Measurements from ENCODE around the gene PSMD6. TPM values are rescaled to one million over a fixed set of nuclear protein-coding genes. Genes with fewer than 3 reads are reported as not detected.

Gene PSMD6
- total RNA-seq, 2 donors from 2014 or later = 99.7 to 109 TPM

DNA sequence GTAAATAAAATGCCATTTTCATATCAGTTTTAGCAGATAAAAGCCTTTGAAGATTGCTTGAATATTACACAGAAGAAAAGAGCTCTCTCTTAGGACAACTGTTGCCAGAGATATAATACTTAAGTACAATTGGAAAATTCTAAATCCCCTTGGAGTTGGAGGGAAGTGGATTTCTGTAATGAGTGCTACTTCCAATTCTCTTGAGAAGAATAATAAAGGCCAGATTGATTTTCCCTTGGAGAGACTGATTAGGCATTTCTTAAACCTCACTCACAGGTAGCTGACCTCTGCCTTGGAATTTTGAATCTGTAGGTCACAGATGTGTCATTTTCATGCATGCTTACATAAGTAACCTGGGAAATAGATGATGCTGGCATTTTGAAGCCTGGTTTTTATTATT is 29.8 kb upstream of the PSMD6 start:
- Mint-ChIP-seq H3K27me3 (ENCODE audit: insufficient read depth) (no peaks in the 10 kb centered on the region), H3K36me3 (ENCODE audit: low read depth) (no peaks in the 10 kb centered on the region), H3K4me1 (peaks cover 62% of the 10 kb centered on the region), H3K9me3 (no peaks in the 10 kb centered on the region), H3K4me3 (no peak overlapping the region), H3K27ac (no peak overlapping the region)
- Histone ChIP-seq H3K27me3 (ENCODE audit: control insufficient read depth, insufficient read depth, low read length, poor library complexity, severe bottlenecking) (no peaks in the 10 kb centered on the region), H3K4me3 (ENCODE audit: low read length) (no peak overlapping the region), H3K9ac (ENCODE audit: extremely low read depth, low read length, poor library complexity, severe bottlenecking) (no peak overlapping the region), H3K4me1 (ENCODE audit: control insufficient read depth, insufficient read depth, low read length) (peaks cover 5% of the 10 kb centered on the region), H3K9me3 (ENCODE audit: control insufficient read depth, low read length) (no peaks in the 10 kb centered on the region), H3K27ac (ENCODE audit: low read depth, low read length) (no peak overlapping the region), H3K36me3 (ENCODE audit: control insufficient read depth, insufficient read depth, low read length) (no peaks in the 10 kb centered on the region)
- no peak for DNase-seq
- TF ChIP-seq, protein P1, sequence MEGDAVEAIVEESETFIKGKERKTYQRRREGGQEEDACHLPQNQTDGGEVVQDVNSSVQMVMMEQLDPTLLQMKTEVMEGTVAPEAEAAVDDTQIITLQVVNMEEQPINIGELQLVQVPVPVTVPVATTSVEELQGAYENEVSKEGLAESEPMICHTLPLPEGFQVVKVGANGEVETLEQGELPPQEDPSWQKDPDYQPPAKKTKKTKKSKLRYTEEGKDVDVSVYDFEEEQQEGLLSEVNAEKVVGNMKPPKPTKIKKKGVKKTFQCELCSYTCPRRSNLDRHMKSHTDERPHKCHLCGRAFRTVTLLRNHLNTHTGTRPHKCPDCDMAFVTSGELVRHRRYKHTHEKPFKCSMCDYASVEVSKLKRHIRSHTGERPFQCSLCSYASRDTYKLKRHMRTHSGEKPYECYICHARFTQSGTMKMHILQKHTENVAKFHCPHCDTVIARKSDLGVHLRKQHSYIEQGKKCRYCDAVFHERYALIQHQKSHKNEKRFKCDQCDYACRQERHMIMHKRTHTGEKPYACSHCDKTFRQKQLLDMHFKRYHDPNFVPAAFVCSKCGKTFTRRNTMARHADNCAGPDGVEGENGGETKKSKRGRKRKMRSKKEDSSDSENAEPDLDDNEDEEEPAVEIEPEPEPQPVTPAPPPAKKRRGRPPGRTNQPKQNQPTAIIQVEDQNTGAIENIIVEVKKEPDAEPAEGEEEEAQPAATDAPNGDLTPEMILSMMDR (conservative IDR thresholded peaks at IDR 0.05) = no peak

DNA sequence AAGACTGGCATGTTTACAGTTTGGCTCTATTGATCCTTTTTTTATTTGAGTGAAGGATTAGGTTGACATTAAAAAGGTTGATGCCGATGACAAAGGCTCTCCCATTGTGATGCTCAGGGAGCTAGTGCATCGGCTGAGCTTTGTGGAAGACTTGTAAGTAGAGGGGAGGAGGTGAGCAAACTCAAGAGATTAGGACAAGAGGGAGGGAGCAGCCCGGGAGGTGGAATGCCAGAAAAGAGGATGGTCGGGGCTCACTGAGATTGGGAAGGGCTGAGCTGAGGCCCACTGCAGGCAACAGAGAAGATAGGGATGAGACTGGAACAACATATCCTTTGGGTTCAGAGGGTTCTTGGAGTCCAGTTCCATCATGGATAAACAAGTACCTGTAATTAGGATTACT is 26.5 kb upstream of the PSMD6 start:
- Mint-ChIP-seq H3K9me3 (no peaks in the 10 kb centered on the region), H3K36me3 (ENCODE audit: low read depth) (peaks cover 2% of the 10 kb centered on the region), H3K27me3 (ENCODE audit: insufficient read depth) (peaks cover 3% of the 10 kb centered on the region), H3K4me1 (peaks cover 56% of the 10 kb centered on the region), H3K4me3 (no peak overlapping the region), H3K27ac (peak overlapping the region; percentile 70)
- no peaks in the 10 kb centered on the region for H3K9me3 ChIP-seq (ENCODE audit: control insufficient read depth, low read length)
- no peak overlapping the region for H3K4me3 ChIP-seq (ENCODE audit: low read length)
- H3K4me1 ChIP-seq (ENCODE audit: control insufficient read depth, insufficient read depth, low read length) = peaks cover 9% of the 10 kb centered on the region
- no peaks in the 10 kb centered on the region for H3K27me3 ChIP-seq (ENCODE audit: control insufficient read depth, insufficient read depth, low read length, poor library complexity, severe bottlenecking)
- H3K9ac ChIP-seq (ENCODE audit: extremely low read depth, low read length, poor library complexity, severe bottlenecking) = no peak overlapping the region
- peak; percentile 86 for DNase-seq
- H3K36me3 ChIP-seq (ENCODE audit: control insufficient read depth, insufficient read depth, low read length) = no peaks in the 10 kb centered on the region
- WGBS, 2 experiments (ENCODE audit: insufficient coverage in 1 of 2, insufficient read length in 1 of 2) = 5 to 32% methylated on average over 3 to 4 of the region's 4 CpGs
- no peak overlapping the region for H3K27ac ChIP-seq (ENCODE audit: low read depth, low read length)
- TF ChIP-seq, protein P1 (conservative IDR thresholded peaks at IDR 0.05) = no peak

DNA sequence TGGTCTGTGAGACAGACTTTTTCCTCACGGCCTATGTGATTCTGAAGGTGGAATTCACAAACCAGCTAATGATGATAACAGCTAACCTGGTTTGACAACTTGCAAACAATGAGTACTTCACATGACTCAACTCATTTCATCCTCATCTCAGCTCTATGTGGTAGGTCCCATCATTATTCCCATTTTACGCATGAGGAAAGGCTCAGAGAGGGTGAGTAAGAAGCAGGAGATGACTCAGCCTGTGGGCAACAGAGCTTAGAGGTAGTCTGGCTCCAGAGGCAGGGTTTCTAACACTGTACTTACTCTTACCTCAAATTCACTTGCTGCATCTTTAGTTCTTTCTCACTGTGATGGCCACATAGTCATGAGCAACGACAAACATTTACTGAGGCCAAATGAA is 25.8 kb upstream of the PSMD6 start:
- H3K4me3 ChIP-seq (ENCODE audit: low read length) = no peak overlapping the region
- 64 to 65% methylated on average over 2 to 3 of the region's 3 CpGs for WGBS, 2 experiments (ENCODE audit: insufficient coverage in 1 of 2, insufficient read length in 1 of 2)
- no peaks in the 10 kb centered on the region for H3K27me3 ChIP-seq (ENCODE audit: control insufficient read depth, insufficient read depth, low read length, poor library complexity, severe bottlenecking)
- H3K36me3 ChIP-seq (ENCODE audit: control insufficient read depth, insufficient read depth, low read length) = no peaks in the 10 kb centered on the region
- H3K27me3 Mint-ChIP-seq (ENCODE audit: insufficient read depth) = peaks cover 3% of the 10 kb centered on the region
- no peak overlapping the region for H3K4me3 Mint-ChIP-seq
- H3K36me3 Mint-ChIP-seq (ENCODE audit: low read depth) = peaks cover 2% of the 10 kb centered on the region
- H3K4me1 Mint-ChIP-seq = peaks cover 53% of the 10 kb centered on the region
- H3K9ac ChIP-seq (ENCODE audit: extremely low read depth, low read length, poor library complexity, severe bottlenecking) = no peak overlapping the region
- peak; percentile 50 for DNase-seq
- H3K9me3 Mint-ChIP-seq = no peaks in the 10 kb centered on the region
- TF ChIP-seq, protein P1 (conservative IDR thresholded peaks at IDR 0.05) = no peak
- H3K27ac ChIP-seq (ENCODE audit: low read depth, low read length) = no peak overlapping the region
- peak overlapping the region; percentile 70 for H3K27ac Mint-ChIP-seq
- H3K9me3 ChIP-seq (ENCODE audit: control insufficient read depth, low read length) = no peaks in the 10 kb centered on the region
- peaks cover 9% of the 10 kb centered on the region for H3K4me1 ChIP-seq (ENCODE audit: control insufficient read depth, insufficient read depth, low read length)

Measured in endodermal cell (in vitro differentiated cells).